K562 (cell line): ENCODE measurements around the gene LRRC43. TPM values are rescaled to one million over a fixed set of nuclear protein-coding genes. Genes with fewer than 3 reads are reported as not detected.

ENCODE experiments used
- ASH1L ChIP-seq: fragments of 450-650 bp; IDR thresholded peaks from 2 replicates; pipeline ENCODE4 v1.6.1; 2018; ENCODE audit warnings: borderline replicate concordance, mild to moderate bottlenecking, low read depth; ENCODE audit not compliant: partially characterized antibody
- ATF1 ChIP-seq, 2 experiments: fragments of 450-650 bp in 1 of 2; IDR thresholded peaks; 2 replicates each; pipeline ENCODE4 v1.6.1; 2016; ENCODE audit warnings: missing compliant biosample characterization in 1 of 2, missing genetic modification characterization in 1 of 2
- CBFA2T2 ChIP-seq: fragments of 450-650 bp; conservative IDR thresholded peaks from 2 replicates; pipeline ENCODE4 v1.6.1; 2017; ENCODE audit warnings: mild to moderate bottlenecking
- ETV1 ChIP-seq: fragments of 450-650 bp; conservative IDR thresholded peaks from 2 replicates; pipeline ENCODE4 v1.6.1; 2016; ENCODE audit warnings: missing genetic modification characterization, control low read depth, low read depth, missing compliant biosample characterization
- JUND ChIP-seq, 2 experiments: IDR thresholded peaks; 2 replicates in 1 of 2; 3 replicates in 1 of 2; pipeline ENCODE4 v1.6.1; 2011; ENCODE audit warnings: borderline replicate concordance in 2 of 2, low read depth in 2 of 2, low read length in 2 of 2, improper control_type of control experiment in 1 of 2, missing biosample characterization in 1 of 2, missing genetic modification characterization in 1 of 2, missing genetic modification reagents in 1 of 2
- KDM1A ChIP-seq, 2 experiments: fragments of 450-650 bp; IDR thresholded peaks; 2 replicates each; pipeline ENCODE4 v1.6.1; 2016; ENCODE audit warnings: mild to moderate bottlenecking in 2 of 2
- KLF10 ChIP-seq: fragments of 250-450 bp; sonication (Bioruptor Pico); IDR thresholded peaks from 2 replicates; pipeline ENCODE4 v1.6.1; 2021; ENCODE audit warnings: matching md5 sums
- KLF6 ChIP-seq: fragments of 250-450 bp; sonication (Bioruptor Pico); IDR thresholded peaks from 2 replicates; pipeline ENCODE4 v1.4.0; 2020; ENCODE audit warnings: mild to moderate bottlenecking, moderate library complexity, borderline replicate concordance
- MBD1 ChIP-seq: fragments of 250-450 bp; sonication (Bioruptor Pico); IDR thresholded peaks from 2 replicates; pipeline ENCODE4 v1.8.0; 2022; ENCODE audit warnings: inconsistent platforms
- MNT ChIP-seq, 2 experiments: fragments of 450-650 bp; conservative IDR thresholded peaks; 2 replicates each; pipeline ENCODE4 v1.6.1; 2017; ENCODE audit warnings: mild to moderate bottlenecking in 2 of 2, moderate library complexity in 2 of 2
- NR2C1 ChIP-seq, 2 experiments: fragments of 450-650 bp; IDR thresholded peaks; 2 replicates each; pipeline ENCODE4 v1.6.1; 2017; ENCODE audit warnings: mild to moderate bottlenecking in 2 of 2, antibody characterized with exemption in 1 of 2, inconsistent platforms in 1 of 2, missing compliant biosample characterization in 1 of 2, missing genetic modification characterization in 1 of 2
- ZBTB33 ChIP-seq: sonication (generic); formaldehyde crosslinking; IDR thresholded peaks from 2 replicates; pipeline ENCODE4 v1.8.1; 2023; ENCODE audit warnings: mild to moderate bottlenecking, missing genetic modification reagents
- ZBTB34 ChIP-seq: fragments of 250-450 bp; sonication (Bioruptor Pico); IDR thresholded peaks from 2 replicates; pipeline ENCODE4 v1.8.0; 2021; ENCODE audit warnings: mild to moderate bottlenecking, moderate library complexity
- ZNF263 ChIP-seq: sonication (generic); formaldehyde crosslinking; IDR thresholded peaks from 2 replicates; pipeline ENCODE4 v1.8.0; 2022; ENCODE audit warnings: mild to moderate bottlenecking, missing genetic modification reagents, borderline replicate concordance
- ZNF668 ChIP-seq: fragments of 250-450 bp; sonication (Bioruptor Pico); IDR thresholded peaks from 2 replicates; pipeline ENCODE4 v1.8.0; 2022; ENCODE audit warnings: mild to moderate bottlenecking, inconsistent platforms
- polyA plus RNA-seq, 8 experiments: library from polyadenylated mRNA; depleted of rRNA in 4 of 8; stranded (reverse) in 5 of 8; unstranded in 3 of 8; fragments of >200 nt; fragmentation: Nextera tagmentation in 2 of 8; fragmentation: Illumina TruSeq in 1 of 8; extraction: Ambion mirVana in 2 of 8; extraction: Trizol in 1 of 8; gene quantifications; 2 replicates each; pipeline versions ENCODE4 v1.2.1 to v1.2.3, GENCODE V29; 2011 to 2014; ENCODE audit warnings: inconsistent platforms in 1 of 8, missing spikeins in 1 of 8
- total RNA-seq, 7 experiments: library from RNA; depleted of rRNA in 6 of 7; stranded (reverse); fragments of >200 nt in 6 of 7; fragmentation: Illumina TruSeq in 2 of 7; extraction: Trizol in 2 of 7; gene quantifications; 2 replicates each; pipeline versions ENCODE4 v1.2.1 to v1.2.3, GENCODE V29; 2011 to 2021; ENCODE audit warnings: low replicate concordance in 1 of 7
- TF ChIP-seq, protein P1 (sequence below): sonication (generic); formaldehyde crosslinking; IDR thresholded peaks from 2 replicates; pipeline ENCODE4 v1.8.0; 2022; ENCODE audit warnings: missing genetic modification reagents, mild to moderate bottlenecking, borderline replicate concordance

The LRRC43 gene
- total and polyA plus RNA-seq, 9 of the 15 experiments (the other 6 are each of a cell fraction or from before 2014, with no cell fraction given), result 0.19 TPM; not detected in 8

DNA sequence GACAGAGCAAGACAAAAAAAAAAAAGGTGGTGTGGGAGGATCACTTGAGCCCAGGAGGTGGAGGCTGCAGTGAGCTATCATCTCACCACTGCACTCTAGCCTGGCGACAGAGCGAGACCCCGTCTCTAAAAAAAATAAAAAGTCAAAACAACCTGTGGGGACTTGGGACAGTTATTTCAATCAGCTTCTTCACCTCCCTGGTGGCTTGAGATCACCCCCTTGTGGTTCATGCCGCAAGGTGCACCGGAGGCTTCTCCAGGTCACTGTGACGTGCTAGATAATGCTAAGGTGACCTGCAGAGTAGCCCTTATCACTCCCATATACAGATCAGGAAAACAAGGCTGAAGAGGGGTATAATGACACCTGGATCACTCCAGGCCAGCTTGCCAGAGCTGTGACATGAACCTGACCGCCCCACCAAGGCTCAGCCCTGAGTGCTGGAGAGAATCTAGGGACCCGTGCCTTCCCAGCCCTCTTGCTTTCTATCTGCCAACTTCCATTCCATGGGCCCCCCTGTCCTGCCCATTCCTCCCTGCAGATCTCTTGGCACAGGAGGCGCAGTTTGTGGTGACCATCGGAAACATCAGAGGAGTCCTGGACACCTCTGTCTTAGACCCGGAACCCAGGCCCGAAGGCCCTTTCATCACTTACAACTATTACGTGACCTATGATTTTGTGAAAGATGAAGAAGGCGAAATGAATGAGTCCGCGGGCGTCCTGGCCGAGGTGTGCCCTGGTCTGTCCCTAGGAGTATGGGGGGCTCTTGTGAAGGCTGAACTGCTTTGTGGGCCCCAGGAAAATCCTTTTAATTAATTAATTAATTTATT, 8.1 kb downstream of the LRRC43 start (continued):
- no peak for TF ChIP-seq MBD1 (CRISPR knock-in tag)
- no peak for TF ChIP-seq MNT (conservative IDR thresholded peaks at IDR 0.05)
- TF ChIP-seq, protein P1, sequence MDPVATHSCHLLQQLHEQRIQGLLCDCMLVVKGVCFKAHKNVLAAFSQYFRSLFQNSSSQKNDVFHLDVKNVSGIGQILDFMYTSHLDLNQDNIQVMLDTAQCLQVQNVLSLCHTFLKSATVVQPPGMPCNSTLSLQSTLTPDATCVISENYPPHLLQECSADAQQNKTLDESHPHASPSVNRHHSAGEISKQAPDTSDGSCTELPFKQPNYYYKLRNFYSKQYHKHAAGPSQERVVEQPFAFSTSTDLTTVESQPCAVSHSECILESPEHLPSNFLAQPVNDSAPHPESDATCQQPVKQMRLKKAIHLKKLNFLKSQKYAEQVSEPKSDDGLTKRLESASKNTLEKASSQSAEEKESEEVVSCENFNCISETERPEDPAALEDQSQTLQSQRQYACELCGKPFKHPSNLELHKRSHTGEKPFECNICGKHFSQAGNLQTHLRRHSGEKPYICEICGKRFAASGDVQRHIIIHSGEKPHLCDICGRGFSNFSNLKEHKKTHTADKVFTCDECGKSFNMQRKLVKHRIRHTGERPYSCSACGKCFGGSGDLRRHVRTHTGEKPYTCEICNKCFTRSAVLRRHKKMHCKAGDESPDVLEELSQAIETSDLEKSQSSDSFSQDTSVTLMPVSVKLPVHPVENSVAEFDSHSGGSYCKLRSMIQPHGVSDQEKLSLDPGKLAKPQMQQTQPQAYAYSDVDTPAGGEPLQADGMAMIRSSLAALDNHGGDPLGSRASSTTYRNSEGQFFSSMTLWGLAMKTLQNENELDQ (CRISPR knock-in tag), result no peak
- no peak for TF ChIP-seq ZBTB34
- no peak for TF ChIP-seq ASH1L
- peak; percentile 55; the same call in 1 of the 2 replicates for TF ChIP-seq ZBTB33
- TF ChIP-seq KDM1A (IDR thresholded peaks at IDR 0.05), result no peak
- TF ChIP-seq KLF10 (CRISPR knock-in tag), result no peak
- no peak for TF ChIP-seq CBFA2T2
- TF ChIP-seq JUND (IDR thresholded peaks at IDR 0.05; ENCODE audit: borderline replicate concordance, low read depth, low read length), result no peak; the same call in 1 of the 2 replicates
- TF ChIP-seq JUND (tag; IDR thresholded peaks at IDR 0.05; ENCODE audit: borderline replicate concordance, low read depth, low read length), result no peak; the same call in 2 of the 3 replicates
- TF ChIP-seq KLF6 (CRISPR knock-in tag), result no peak
- TF ChIP-seq ATF1 (CRISPR knock-in tag; IDR thresholded peaks at IDR 0.05), result no peak
- peak; percentile 83 for TF ChIP-seq ATF1 (tag; IDR thresholded peaks at IDR 0.05)
- TF ChIP-seq NR2C1 (IDR thresholded peaks at IDR 0.05), result no peak
- TF ChIP-seq NR2C1 (tag; IDR thresholded peaks at IDR 0.05), result no peak
- no peak for TF ChIP-seq ZNF263 (CRISPR knock-in tag)
- TF ChIP-seq ETV1 (tag), result no peak
- no peak for TF ChIP-seq ZNF668 (CRISPR knock-in tag)
